Stimulated activated CD4-positive, alpha-beta T cell treated with anti-CD3 and anti-CD28 coated beads, Interleukin-4, amount 100 ng/mL, for 4 hours (primary cell): Measurements from ENCODE around the gene KRTAP6-3.

Experiments used
- DNase-seq, 2 experiments: peaks; one replicate each; pipeline ENCODE4 v3.0.0-alpha.2; 2020

The KRTAP6-3 gene

GRCh38 chr21:30625449-30626165 lies 33.4 kb downstream of the KRTAP6-3 start:
- DNase-seq = no peak

DNA sequence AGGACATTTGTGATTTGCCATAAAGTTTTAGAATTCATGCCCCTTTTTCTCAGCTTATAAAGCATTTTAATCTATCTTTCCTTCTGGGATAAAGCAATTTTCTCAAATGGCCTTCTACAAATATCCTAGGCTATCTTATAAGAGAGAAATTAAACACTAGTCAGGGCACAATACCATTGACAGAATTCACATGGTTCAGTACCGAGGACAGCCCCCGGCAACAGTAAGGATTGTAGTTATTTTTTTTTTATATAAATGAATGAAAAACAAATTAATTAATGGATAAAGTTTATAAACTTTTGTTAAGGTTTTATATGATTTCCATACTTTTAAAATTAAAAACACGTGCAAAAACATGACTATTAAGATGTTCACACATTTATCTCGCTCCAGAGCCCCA lies 35.9 kb downstream of the KRTAP6-3 start:
- DNase-seq = no peak

DNA sequence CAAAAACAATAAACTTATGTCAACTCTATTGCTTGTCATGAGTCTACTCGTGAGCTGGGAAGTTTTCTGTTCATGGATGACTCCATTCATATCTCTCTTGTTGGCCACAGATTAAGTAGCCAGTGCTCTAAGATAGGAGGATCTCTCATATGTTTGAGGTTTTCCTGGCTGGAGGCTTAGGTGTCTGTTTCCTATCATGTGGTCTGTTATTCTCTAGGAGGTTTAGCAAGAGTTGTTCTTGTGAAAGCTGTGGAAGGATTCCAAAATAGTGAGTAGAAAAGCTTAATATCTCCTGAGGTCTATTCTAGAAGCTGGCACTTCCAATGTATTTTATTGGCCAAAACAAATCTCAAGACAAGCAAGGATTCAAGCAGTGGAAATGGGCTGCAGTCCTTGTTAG lies 37.0 kb downstream of the KRTAP6-3 start:
- no peak for DNase-seq

DNA sequence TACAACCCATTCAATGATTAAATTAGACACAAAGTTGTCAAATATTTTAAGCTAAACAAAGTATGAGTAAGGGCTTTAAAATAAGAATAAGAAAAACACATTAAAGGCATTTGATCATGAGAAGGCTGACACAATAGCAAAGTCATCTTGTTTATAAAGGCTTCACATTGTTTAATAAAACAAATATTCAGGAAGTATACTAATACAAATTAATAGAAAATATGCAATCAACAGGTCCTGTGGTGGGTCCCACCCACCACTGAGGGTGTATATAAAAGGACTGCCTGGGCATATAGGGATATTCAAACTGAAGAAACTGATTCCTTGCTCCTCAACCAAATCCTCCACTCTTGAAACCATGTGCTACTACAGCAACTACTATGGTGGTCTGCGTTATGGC lies 42.7 kb downstream of the KRTAP6-3 start, which contains the start of gene KRTAP20-2:
Gene KRTAP20-2 (plus strand): TSS at position 301 of the 400 bp plus-strand sequence. CDS start 58 bp downstream, at position 359.
- DNase-seq = no peak

GRCh38 chr21:30638686-30639085 lies 46.4 kb downstream of the KRTAP6-3 start:
- no peak for DNase-seq

DNA sequence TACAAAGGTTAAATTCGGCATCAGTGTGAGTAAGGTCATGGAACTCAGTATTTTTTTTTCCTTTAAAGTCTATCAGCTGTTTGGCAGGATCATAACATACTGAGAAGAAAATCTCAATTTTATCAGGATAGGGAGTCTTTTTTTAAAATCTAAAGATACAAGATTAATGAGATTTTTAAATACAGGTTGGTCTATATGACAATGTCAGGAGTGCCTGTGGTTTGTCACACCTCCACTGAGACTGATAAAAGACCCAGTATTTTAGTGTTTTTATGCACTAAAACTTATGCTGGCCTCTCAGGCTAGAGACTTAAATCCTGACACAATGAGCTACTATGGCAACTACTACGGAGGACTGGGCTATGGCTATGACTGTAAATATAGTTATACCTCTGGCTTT lies 50.3 kb downstream of the KRTAP6-3 start, which contains the start of gene KRTAP20-3:
Gene KRTAP20-3 (plus strand): TSS at position 301 of the 400 bp plus-strand sequence.
- no peak for DNase-seq
